ENCODE data around the gene ACTR3C. TPM values are rescaled to one million over a fixed set of nuclear protein-coding genes. Genes with fewer than 3 reads are reported as not detected.
"Not testable (repeated sequence)": the region's sequence is repeated elsewhere in the genome, so short reads cannot be mapped to it uniquely, and the experiment has no call there.

Gene ACTR3C
- polyA plus RNA-seq, 12 donors, result 0.44 to 2.0 (median 1.4) TPM; not detected in 2

GRCh38 chr7:150336746-150337145 is 13.4 kb upstream of the ACTR3C start:
- DNase-seq, result no peak

- DNase-seq, result no peak
Observed at GRCh38 chr7:150335774-150336112, 12.4 kb upstream of the ACTR3C start.

- no peak for DNase-seq
Observed at GRCh38 chr7:150335108-150335773, 11.9 kb upstream of the ACTR3C start.

- DNase-seq, result no peak
Observed at GRCh38 chr7:150334108-150334507, 10.8 kb upstream of the ACTR3C start.

GRCh38 chr7:150333659-150334058 is 10.3 kb upstream of the ACTR3C start:
- DNase-seq, result no peak

GRCh38 chr7:150332852-150333635 is 9.7 kb upstream of the ACTR3C start:
- DNase-seq, result no peak

- DNase-seq, result no peak
Observed at GRCh38 chr7:150330211-150330885, 7.0 kb upstream of the ACTR3C start.

GRCh38 chr7:150329331-150330120 is 6.2 kb upstream of the ACTR3C start:
- no peak for DNase-seq

- DNase-seq, result no peak
Observed at GRCh38 chr7:150327308-150327707, 4.0 kb upstream of the ACTR3C start.

GRCh38 chr7:150326657-150327268 is 3.4 kb upstream of the ACTR3C start:
- DNase-seq, result no peak

GRCh38 chr7:150325901-150326300 is 2.6 kb upstream of the ACTR3C start:
- DNase-seq, result no peak

GRCh38 chr7:150325110-150325611 is 1.8 kb upstream of the ACTR3C start:
- no peak for DNase-seq

GRCh38 chr7:150324373-150324961 is 1.1 kb upstream of the ACTR3C start:
- DNase-seq, result no peak

GRCh38 chr7:150323682-150324372 is 482 bp upstream of the ACTR3C start:
- no peak for DNase-seq

- no peak for DNase-seq
Observed at GRCh38 chr7:150322114-150322832, 1.1 kb downstream of the ACTR3C start.

GRCh38 chr7:150321788-150322113 is 1.6 kb downstream of the ACTR3C start:
- DNase-seq, result no peak

GRCh38 chr7:150317748-150318444 is 5.4 kb downstream of the ACTR3C start:
- DNase-seq, result no peak

- not testable (repeated sequence) for DNase-seq
Observed at GRCh38 chr7:150316987-150317386, 6.4 kb downstream of the ACTR3C start.

GRCh38 chr7:150314639-150315239 is 8.6 kb downstream of the ACTR3C start:
- DNase-seq, result no peak

Measured in muscle of arm (tissue), 12 donors.